GM12801 (cell line): ENCODE measurements around the gene DDIT3.

Experiments
- TF ChIP-seq, protein P1 (sequence below): IDR thresholded peaks from one replicate; pipeline ENCODE4 v1.5.1; 2011; ENCODE audit warnings: control low read depth; ENCODE audit not compliant: insufficient read length; ENCODE audit errors: extremely low read depth

Gene DDIT3

DNA sequence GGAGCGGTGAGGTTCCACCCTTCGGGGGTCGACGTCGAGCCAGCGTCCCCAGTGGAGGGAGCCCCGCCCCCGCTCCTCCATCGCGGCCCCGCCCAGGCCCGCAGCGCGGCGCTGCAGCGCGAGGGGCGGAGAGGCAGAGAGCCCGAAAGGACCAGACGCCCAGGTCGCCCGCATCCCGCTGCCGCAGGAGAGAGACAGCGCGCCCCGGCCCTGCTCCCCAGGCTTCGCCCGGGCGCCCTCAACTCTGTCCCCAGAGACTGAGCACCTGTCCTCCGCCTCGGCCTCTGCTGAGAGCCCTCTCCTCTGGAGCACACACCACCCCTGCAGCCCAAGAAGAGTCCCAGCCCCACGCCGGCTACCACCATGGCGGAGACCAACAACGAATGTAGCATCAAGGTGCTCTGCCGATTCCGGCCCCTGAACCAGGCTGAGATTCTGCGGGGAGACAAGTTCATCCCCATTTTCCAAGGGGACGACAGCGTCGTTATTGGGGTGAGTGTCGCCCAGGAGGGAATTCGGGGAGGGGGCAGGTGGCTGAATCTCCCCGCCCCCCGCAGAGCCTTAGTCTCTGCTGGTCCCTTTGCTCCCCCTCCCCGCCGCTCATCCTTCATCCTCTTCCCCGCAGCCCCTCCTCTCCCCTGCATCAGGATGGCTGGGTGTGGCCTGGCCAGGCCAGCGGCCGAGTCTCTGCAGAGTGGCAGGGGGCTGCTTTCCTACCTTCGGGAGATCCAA is 29.8 kb upstream of the DDIT3 start, which contains the start of gene KIF5A:
Gene KIF5A (plus strand): TSS at position 136 of the 732 bp plus-strand sequence. CDS start 228 bp downstream, at position 364.
- TF ChIP-seq, protein P1, sequence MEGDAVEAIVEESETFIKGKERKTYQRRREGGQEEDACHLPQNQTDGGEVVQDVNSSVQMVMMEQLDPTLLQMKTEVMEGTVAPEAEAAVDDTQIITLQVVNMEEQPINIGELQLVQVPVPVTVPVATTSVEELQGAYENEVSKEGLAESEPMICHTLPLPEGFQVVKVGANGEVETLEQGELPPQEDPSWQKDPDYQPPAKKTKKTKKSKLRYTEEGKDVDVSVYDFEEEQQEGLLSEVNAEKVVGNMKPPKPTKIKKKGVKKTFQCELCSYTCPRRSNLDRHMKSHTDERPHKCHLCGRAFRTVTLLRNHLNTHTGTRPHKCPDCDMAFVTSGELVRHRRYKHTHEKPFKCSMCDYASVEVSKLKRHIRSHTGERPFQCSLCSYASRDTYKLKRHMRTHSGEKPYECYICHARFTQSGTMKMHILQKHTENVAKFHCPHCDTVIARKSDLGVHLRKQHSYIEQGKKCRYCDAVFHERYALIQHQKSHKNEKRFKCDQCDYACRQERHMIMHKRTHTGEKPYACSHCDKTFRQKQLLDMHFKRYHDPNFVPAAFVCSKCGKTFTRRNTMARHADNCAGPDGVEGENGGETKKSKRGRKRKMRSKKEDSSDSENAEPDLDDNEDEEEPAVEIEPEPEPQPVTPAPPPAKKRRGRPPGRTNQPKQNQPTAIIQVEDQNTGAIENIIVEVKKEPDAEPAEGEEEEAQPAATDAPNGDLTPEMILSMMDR, result no peak

DNA sequence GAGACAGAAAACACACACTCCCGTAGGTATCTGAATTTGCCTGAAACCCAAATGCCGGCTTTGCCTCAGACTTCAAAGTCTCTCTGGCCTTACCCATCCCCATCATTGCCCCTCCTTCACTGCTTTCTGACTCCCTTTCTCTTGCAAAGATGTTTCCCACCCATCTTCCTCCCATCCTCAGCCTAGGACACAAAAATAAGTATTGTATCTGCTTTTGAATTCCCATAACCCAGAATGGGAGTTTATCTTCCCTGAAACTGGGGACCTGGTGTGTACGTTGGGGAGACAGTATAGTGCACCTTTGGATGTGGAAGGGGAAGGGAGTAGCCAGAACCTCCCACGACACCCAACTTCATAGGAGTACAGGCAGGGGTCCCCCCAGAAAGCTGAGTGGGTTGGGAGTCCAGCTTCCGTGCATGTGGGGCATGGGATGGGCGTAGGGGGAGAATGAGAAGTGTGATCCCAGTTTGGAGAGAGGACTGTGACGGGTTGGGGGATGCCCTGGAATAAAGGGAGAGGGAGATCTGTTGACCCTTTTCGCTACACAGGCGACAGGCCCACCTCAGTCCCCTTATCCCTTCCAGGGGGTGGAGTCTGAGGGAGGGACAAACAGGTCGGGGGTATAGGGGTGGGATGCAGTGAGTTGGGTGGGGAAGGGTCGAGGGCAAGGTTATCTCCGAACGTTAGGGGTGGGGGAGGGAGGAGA is 29.0 kb upstream of the DDIT3 start:
- TF ChIP-seq, protein P1, result no peak

DNA sequence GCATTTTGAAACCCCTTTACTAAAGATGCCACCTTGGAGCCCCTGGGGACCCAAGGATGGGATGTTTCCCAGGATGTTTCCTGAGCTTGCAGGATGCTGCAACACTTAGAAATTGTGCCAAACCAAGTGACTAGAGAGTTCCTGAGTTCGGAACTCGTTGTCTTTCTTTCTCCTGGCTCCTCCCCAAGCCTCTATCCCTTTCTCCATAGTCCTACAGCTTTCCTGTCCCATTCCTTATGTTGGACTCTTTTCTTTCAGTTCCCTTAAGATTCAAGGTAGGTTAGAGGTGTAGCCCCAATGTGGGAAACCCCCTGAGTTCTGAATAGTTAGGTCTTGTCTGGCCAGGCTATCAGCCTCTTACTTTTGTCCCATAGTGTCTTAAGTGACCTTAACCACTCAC is 28.2 kb upstream of the DDIT3 start:
- TF ChIP-seq, protein P1, result no peak

DNA sequence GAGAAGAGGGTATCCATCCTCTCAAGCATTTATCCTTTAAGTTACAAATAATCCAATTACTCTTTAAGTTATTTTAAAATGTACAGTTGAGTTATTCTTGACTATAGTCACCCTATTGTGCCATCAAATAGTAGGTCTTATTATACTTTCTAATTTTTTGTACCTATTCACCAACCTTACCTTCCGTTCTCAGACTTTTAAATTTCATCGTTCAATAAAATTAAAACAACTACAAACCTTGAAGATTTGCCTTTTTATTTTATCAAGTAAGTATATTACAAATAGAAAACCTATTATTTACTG is 27.6 kb upstream of the DDIT3 start:
- TF ChIP-seq, protein P1, result no peak

DNA sequence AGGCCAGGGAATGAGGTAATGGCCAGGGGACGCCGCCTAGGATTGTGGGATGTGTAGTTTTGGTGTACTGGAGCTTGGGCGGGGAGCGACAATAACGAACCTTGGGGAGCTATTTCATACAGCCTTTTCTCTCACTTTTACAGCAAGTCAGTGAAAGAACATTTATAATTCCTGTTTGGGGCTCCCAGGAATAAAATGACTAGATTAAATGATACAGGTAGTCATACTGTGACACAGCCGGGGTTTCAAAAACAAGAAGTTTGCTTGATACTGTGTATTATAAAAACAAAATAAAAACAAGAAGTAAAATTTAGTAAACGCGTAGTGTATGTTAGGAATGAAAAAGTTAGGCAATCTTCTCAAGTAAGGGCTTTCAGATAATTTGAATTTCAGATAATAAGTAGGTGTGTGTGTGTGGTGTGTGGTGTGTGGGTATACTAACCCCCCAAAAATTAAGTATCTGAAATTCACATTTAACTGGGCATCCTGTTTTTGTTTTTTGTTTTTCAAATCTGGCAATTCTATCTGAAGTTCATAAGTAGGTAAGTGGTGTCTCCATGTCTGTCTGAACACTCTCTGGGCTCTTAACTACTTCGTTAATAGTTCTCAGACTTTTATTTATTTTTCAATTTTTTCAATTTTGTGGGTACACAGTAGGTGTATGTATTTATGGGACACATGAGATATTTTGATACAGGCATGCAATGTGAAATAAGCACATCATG is 27.1 kb upstream of the DDIT3 start:
- TF ChIP-seq, protein P1, result no peak

DNA sequence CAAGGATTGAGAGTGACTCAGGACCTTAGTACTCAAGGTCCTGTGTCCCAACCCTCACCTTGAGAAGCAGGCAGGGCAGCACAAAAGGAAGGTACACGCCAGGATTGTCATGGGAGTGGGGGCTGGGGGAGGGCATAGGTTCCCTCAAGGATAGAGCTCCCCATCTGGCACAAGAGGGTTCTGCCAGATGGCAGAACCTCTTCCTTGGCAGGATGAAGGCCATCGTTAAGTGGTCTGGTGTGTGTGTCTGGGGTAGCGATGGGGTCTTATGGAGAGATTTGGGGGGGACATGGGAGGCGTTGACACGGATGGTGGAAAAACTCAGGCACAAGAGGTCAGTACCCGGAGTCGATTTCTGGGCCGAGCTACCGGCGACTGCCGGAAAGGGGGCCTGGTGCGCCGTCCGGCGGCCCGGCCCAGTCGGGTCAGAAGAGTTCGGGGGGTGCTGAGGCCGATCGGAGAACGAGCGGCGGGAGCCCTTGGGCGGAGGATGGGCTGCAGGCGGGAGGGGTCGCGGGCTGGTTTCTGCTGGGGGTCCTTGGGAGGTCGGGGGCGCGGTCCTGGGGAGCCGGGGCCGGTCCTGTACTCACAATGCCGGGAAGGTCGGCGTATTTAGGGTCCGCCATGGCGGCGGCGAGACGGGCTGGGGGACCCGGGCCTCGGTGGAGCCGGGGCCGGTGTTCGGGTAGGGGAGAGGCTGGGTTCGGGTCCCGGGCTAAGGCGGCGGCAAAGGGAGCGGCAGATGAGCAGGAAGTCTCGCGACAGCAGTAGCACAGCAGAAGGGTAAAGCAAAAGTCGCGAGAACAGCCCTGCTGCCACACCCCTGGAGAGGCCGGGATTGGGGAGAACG is 26.3 kb upstream of the DDIT3 start, which contains the start of gene DCTN2:
Gene DCTN2 (minus strand): TSS at position 755 of the 850 bp plus-strand sequence. CDS start 129 bp downstream, at position 626.
- TF ChIP-seq, protein P1, result no peak
